Measurements from ENCODE around the gene HTRA3.

Gene HTRA3

GRCh38 chr4:8235224-8235623 lies 34.3 kb upstream of the HTRA3 start:
- DNase-seq: peak; percentile 18

- DNase-seq: no peak
These were observed 33.9 kb upstream of the HTRA3 start for GRCh38 chr4:8235686-8236085.

GRCh38 chr4:8236106-8236919 lies 33.2 kb upstream of the HTRA3 start:
- no peak for DNase-seq

GRCh38 chr4:8236920-8237195 lies 32.7 kb upstream of the HTRA3 start:
- no peak for DNase-seq

GRCh38 chr4:8237256-8237989 lies 32.1 kb upstream of the HTRA3 start:
- DNase-seq: no peak

- DNase-seq: peak; percentile 6
These were observed 31.5 kb upstream of the HTRA3 start for GRCh38 chr4:8238036-8238511.

- DNase-seq: no peak
These were observed 31.0 kb upstream of the HTRA3 start for GRCh38 chr4:8238515-8239053.

GRCh38 chr4:8239226-8239625 lies 30.3 kb upstream of the HTRA3 start:
- DNase-seq: no peak

GRCh38 chr4:8239661-8240060 lies 29.9 kb upstream of the HTRA3 start:
- DNase-seq: no peak

GRCh38 chr4:8240211-8241041 lies 29.1 kb upstream of the HTRA3 start:
- DNase-seq: no peak

- no peak for DNase-seq
These were observed 28.3 kb upstream of the HTRA3 start for GRCh38 chr4:8241211-8241779.

GRCh38 chr4:8241895-8242696 lies 27.5 kb upstream of the HTRA3 start:
- peak; percentile 30 for DNase-seq

GRCh38 chr4:8242782-8243560 lies 26.6 kb upstream of the HTRA3 start:
- no peak for DNase-seq

GRCh38 chr4:8244001-8244757 lies 25.4 kb upstream of the HTRA3 start:
- no peak for DNase-seq

GRCh38 chr4:8244931-8245460 lies 24.6 kb upstream of the HTRA3 start:
- DNase-seq: no peak

- DNase-seq: no peak
These were observed 23.4 kb upstream of the HTRA3 start for GRCh38 chr4:8245884-8246833.

GRCh38 chr4:8247047-8247930 lies 22.3 kb upstream of the HTRA3 start:
- DNase-seq: no peak

- DNase-seq: no peak
These were observed 21.5 kb upstream of the HTRA3 start for GRCh38 chr4:8248091-8248490.
